Stimulated activated CD4-positive, alpha-beta T cell treated with anti-CD3 and anti-CD28 coated beads, Interleukin-1b, Interleukin-23, amount 100 ng/mL, for 4 hours (primary cell): ENCODE data around the gene PRSS33.
A peak's percentile ranks its signal among the peaks of the same experiment; 100 is the strongest.

Source experiments
- DNase-seq, 2 donors: peaks; one replicate each; pipeline ENCODE4 v3.0.0-alpha.2; 2020; ENCODE audit warnings: low read depth in 2 of 2

The PRSS33 gene

GRCh38 chr16:2820836-2821486 lies 33.6 kb upstream of the PRSS33 start:
- no peak for DNase-seq

GRCh38 chr16:2819939-2820835 lies 32.8 kb upstream of the PRSS33 start:
- DNase-seq: no peak

GRCh38 chr16:2819179-2819938 lies 32.0 kb upstream of the PRSS33 start:
- DNase-seq: no peak

GRCh38 chr16:2818272-2818876 lies 31.0 kb upstream of the PRSS33 start:
- no peak for DNase-seq

GRCh38 chr16:2817340-2818271 lies 30.2 kb upstream of the PRSS33 start:
- DNase-seq: peak in 1 of 2 donors; percentile 14

- peak; percentile 20 to 33 for DNase-seq
Observed at GRCh38 chr16:2816751-2817339, 29.5 kb upstream of the PRSS33 start, which contains the start of gene PRSS21. TSS of gene PRSS21 (plus strand) at chr16:2817237. CDS start at chr16:2817269, 32 bp downstream.

- no peak for DNase-seq
Observed at GRCh38 chr16:2815299-2815771, 28.0 kb upstream of the PRSS33 start.

- DNase-seq: no peak
Observed at GRCh38 chr16:2814551-2815298, 27.4 kb upstream of the PRSS33 start.

- no peak for DNase-seq
Observed at GRCh38 chr16:2813771-2814221, 26.4 kb upstream of the PRSS33 start.

GRCh38 chr16:2811703-2812471 lies 24.5 kb upstream of the PRSS33 start:
- no peak for DNase-seq

- no peak for DNase-seq
Observed at GRCh38 chr16:2810651-2811050, 23.3 kb upstream of the PRSS33 start.

GRCh38 chr16:2809149-2809760 lies 21.9 kb upstream of the PRSS33 start:
- no peak for DNase-seq

GRCh38 chr16:2808181-2808580 lies 20.8 kb upstream of the PRSS33 start:
- DNase-seq: no peak

- no peak for DNase-seq
Observed at GRCh38 chr16:2806286-2806685, 18.9 kb upstream of the PRSS33 start.

- no peak for DNase-seq
Observed at GRCh38 chr16:2804728-2805127, 17.4 kb upstream of the PRSS33 start.

GRCh38 chr16:2803545-2804195 lies 16.3 kb upstream of the PRSS33 start:
- no peak for DNase-seq

- no peak for DNase-seq
Observed at GRCh38 chr16:2799859-2800226, 12.5 kb upstream of the PRSS33 start.
